Testis (tissue), 3 donors: Measurements from ENCODE around the gene FAM234A. TPM values are rescaled to one million over a fixed set of nuclear protein-coding genes. Genes with fewer than 3 reads are reported as not detected.
"Not testable (repeated sequence)": the region's sequence is repeated elsewhere in the genome, so short reads cannot be mapped to it uniquely, and the experiment has no call there.

Experiments
- DNase-seq: peaks from one replicate; pipeline ENCODE4 v3.0.0-alpha.2; 2019
- H3K27ac ChIP-seq, 2 donors: fragments of 200-600 bp; sonication (generic); one replicate each; pipeline ENCODE4 v1.5.1; 2019
- H3K27me3 ChIP-seq: fragments of 200-600 bp; sonication (generic); one replicate; pipeline ENCODE4 v1.5.1; 2019
- H3K36me3 ChIP-seq: fragments of 200-600 bp; sonication (generic); one replicate; pipeline ENCODE4 v1.5.1; 2017; ENCODE audit warnings: low read depth; ENCODE audit errors: missing control alignments
- H3K4me1 ChIP-seq: fragments of 200-600 bp; sonication (generic); one replicate; pipeline ENCODE4 v1.5.1; 2019
- H3K4me3 ChIP-seq, 2 donors: fragments of 200-600 bp; sonication (generic); one replicate each; pipeline ENCODE4 v1.5.1; 2017 to 2019
- H3K9me3 ChIP-seq: fragments of 200-600 bp; sonication (generic); one replicate; pipeline ENCODE4 v1.5.1; 2017
- CTCF ChIP-seq, 3 experiments: fragments of 450-650 bp in 2 of 3; fragments of 200-600 bp in 1 of 3; sonication (generic) in 1 of 3; IDR thresholded peaks; one replicate each; pipeline ENCODE4 v1.5.1; 2016 to 2019; ENCODE audit warnings: antibody characterized with exemption in 3 of 3, mild to moderate bottlenecking in 2 of 3, moderate library complexity in 1 of 3
- POLR2A ChIP-seq: fragments of 450-650 bp; IDR thresholded peaks from one replicate; pipeline ENCODE4 v1.6.1; 2017; ENCODE audit warnings: antibody characterized with exemption, mild to moderate bottlenecking, moderate library complexity
- WGBS, 2 donors: methylation state at CpG; one replicate each; pipeline ENCODE4 v1.1.5; 2018; 5-methylcytosine and 5-hydroxymethylcytosine counted together
- intact Hi-C: fragments of 100-400 bp; cut with DNase I; formaldehyde crosslinking; loops from one replicate; pipeline ENCODE4 v1.15.1; 2023; ENCODE audit warnings: low total_unique reads
- polyA plus RNA-seq: library from polyadenylated mRNA; stranded (reverse); fragments of 350-450 nt; fragmentation: Illumina TruSeq; extraction: RNeasy Lipid Tissue Mini Kit (QIAGEN cat#74804); gene quantifications from one replicate; pipeline ENCODE4 v1.2.3, GENCODE V29; 2014; ENCODE audit warnings: low read depth, low replicate concordance; ENCODE audit not compliant: insufficient read depth
- total RNA-seq, 2 donors: library from RNA; depleted of rRNA; stranded (reverse); fragments of >200 nt; gene quantifications; one replicate each; pipeline ENCODE4 v1.2.3, GENCODE V29; 2016

FAM234A gene
- total and polyA plus RNA-seq, 3 donors from 2014 or later = 89.7 to 168 (median 151) TPM

- intact Hi-C loops = no loop called here
- Histone ChIP-seq H3K36me3 (no peaks in the 10 kb centered on the region), H3K27ac (no peak overlapping the region), H3K4me3 (no peak overlapping the region), H3K27me3 (no peaks in the 10 kb centered on the region), H3K4me1 (no peaks in the 10 kb centered on the region), H3K9me3 (no peaks in the 10 kb centered on the region)
- no peak for TF ChIP-seq POLR2A
- TF ChIP-seq CTCF (IDR thresholded peaks at IDR 0.05) = no peak
- no peak for DNase-seq
- 75 to 82% methylated on average over 6 of the region's 6 CpGs for WGBS, 2 donors
Measured at GRCh38 chr16:253833-254232, 19.2 kb downstream of the FAM234A start.

GRCh38 chr16:254461-254860 is 19.8 kb downstream of the FAM234A start:
- H3K27me3 ChIP-seq = no peaks in the 10 kb centered on the region
- no peak for TF ChIP-seq POLR2A
- no peak for TF ChIP-seq CTCF (IDR thresholded peaks at IDR 0.05)
- H3K4me3 ChIP-seq = no peak overlapping the region
- 67 to 85% methylated on average over 25 of the region's 25 CpGs for WGBS, 2 donors
- H3K9me3 ChIP-seq = no peaks in the 10 kb centered on the region
- no peaks in the 10 kb centered on the region for H3K36me3 ChIP-seq
- DNase-seq = no peak
- H3K4me1 ChIP-seq = no peaks in the 10 kb centered on the region
- intact Hi-C loops = no loop called here
- no peak overlapping the region for H3K27ac ChIP-seq

- WGBS, 2 donors = 89 to 91% methylated on average over 6 of the region's 6 CpGs
- Histone ChIP-seq H3K27me3 (no peaks in the 10 kb centered on the region), H3K4me1 (no peaks in the 10 kb centered on the region), H3K27ac (no peak overlapping the region), H3K36me3 (no peaks in the 10 kb centered on the region), H3K4me3 (no peak overlapping the region), H3K9me3 (no peaks in the 10 kb centered on the region)
- no peak for DNase-seq
- intact Hi-C loops = no loop called here
- TF ChIP-seq CTCF (IDR thresholded peaks at IDR 0.05) = no peak
- no peak for TF ChIP-seq POLR2A
Measured at GRCh38 chr16:255183-255582, 20.6 kb downstream of the FAM234A start.

- H3K27me3 ChIP-seq, H3K4me3 ChIP-seq, H3K27ac ChIP-seq, H3K9me3 ChIP-seq, H3K4me1 ChIP-seq, H3K36me3 ChIP-seq, DNase-seq, intact Hi-C loops: not testable (repeated sequence)
- WGBS, 2 donors = 87 to 88% methylated on average over 13 of the region's 13 CpGs
Measured at GRCh38 chr16:258091-258490, 23.5 kb downstream of the FAM234A start.

GRCh38 chr16:259226-259625 is 24.6 kb downstream of the FAM234A start:
- Histone ChIP-seq H3K27ac (no peak overlapping the region), H3K36me3 (no peaks in the 10 kb centered on the region), H3K4me3 (no peak overlapping the region), H3K4me1 (no peaks in the 10 kb centered on the region), H3K9me3 (no peaks in the 10 kb centered on the region), H3K27me3 (no peaks in the 10 kb centered on the region)
- intact Hi-C loops = no loop called here
- TF ChIP-seq CTCF (IDR thresholded peaks at IDR 0.05) (no peak), POLR2A (no peak)
- DNase-seq = no peak
- WGBS, 2 donors = 79 to 81% methylated on average over 10 of the region's 10 CpGs
